CD8-positive, alpha-beta memory T cell (primary cell): ENCODE results near the gene CACNB4. TPM values are rescaled to one million over a fixed set of nuclear protein-coding genes. Genes with fewer than 3 reads are reported as not detected.

ENCODE experiments used
- CTCF ChIA-PET: fragments of 350-600 bp; sonication (Branson Sonifier 250); formaldehyde crosslinking; loops from one replicate; lab custom pipeline; 2021; ENCODE audit warnings: antibody characterized with exemption; lab: Charles Lee
- POLR2A ChIA-PET: fragments of 350-600 bp; sonication (Branson Sonifier 250); formaldehyde crosslinking; loops from one replicate; lab custom pipeline; 2021; ENCODE audit warnings: antibody characterized with exemption; lab: Charles Lee
- DNase-seq, 5 donors: peaks; one replicate each; pipeline versions ENCODE4 v3.0.0 to v3.0.0-alpha.2; 2020 to 2022; ENCODE audit warnings: mixed read lengths in 1 of 5
- H3K27ac ChIP-seq: one replicate; pipeline ENCODE4 v1.7.0; 2013; ENCODE audit warnings: low read depth, mild to moderate bottlenecking, low read length, moderate library complexity
- H3K27me3 ChIP-seq: 2 replicates; pipeline ENCODE4 v1.7.0; 2013; ENCODE audit warnings: low read length, mild to moderate bottlenecking; ENCODE audit not compliant: insufficient read depth, poor library complexity, severe bottlenecking
- H3K36me3 ChIP-seq: 2 replicates; pipeline ENCODE4 v1.7.0; 2013; ENCODE audit warnings: mild to moderate bottlenecking, low read length, moderate library complexity; ENCODE audit not compliant: insufficient read depth
- H3K4me1 ChIP-seq: 2 replicates; pipeline ENCODE4 v1.7.0; 2013; ENCODE audit warnings: mild to moderate bottlenecking, low read length, moderate library complexity; ENCODE audit not compliant: insufficient read depth
- H3K4me3 ChIP-seq: 2 replicates; pipeline ENCODE4 v1.7.0; 2013; ENCODE audit warnings: mild to moderate bottlenecking, low read length
- H3K9me3 ChIP-seq: 2 replicates; pipeline ENCODE4 v1.7.0; 2013; ENCODE audit warnings: mild to moderate bottlenecking, low read length
- H3K27ac Mint-ChIP-seq, 8 donors: one replicate each; pipeline ENCODE4 v1.8.0; 2020 to 2021; ENCODE audit warnings: mixed read lengths in 8 of 8, mild to moderate bottlenecking in 6 of 8, inconsistent platforms in 3 of 8, moderate library complexity in 3 of 8
- H3K27me3 Mint-ChIP-seq, 2 donors: one replicate each; pipeline ENCODE4 v1.8.0; 2020 to 2021; ENCODE audit warnings: mixed read lengths in 2 of 2, mild to moderate bottlenecking in 1 of 2, moderate library complexity in 1 of 2
- H3K36me3 Mint-ChIP-seq, 3 donors: one replicate each; pipeline ENCODE4 v1.8.0; 2020 to 2021; ENCODE audit warnings: mixed read lengths in 3 of 3, inconsistent platforms in 1 of 3, mild to moderate bottlenecking in 1 of 3
- H3K4me1 Mint-ChIP-seq, 3 donors: one replicate each; pipeline ENCODE4 v1.8.0; 2020 to 2021; ENCODE audit warnings: mixed read lengths in 3 of 3, inconsistent platforms in 1 of 3, mild to moderate bottlenecking in 1 of 3
- H3K4me3 Mint-ChIP-seq, 7 donors: one replicate each; pipeline ENCODE4 v1.8.0; 2020 to 2021; ENCODE audit warnings: mixed read lengths in 7 of 7, mild to moderate bottlenecking in 6 of 7, moderate library complexity in 4 of 7, inconsistent platforms in 2 of 7
- H3K9me3 Mint-ChIP-seq, 5 donors: one replicate each; pipeline ENCODE4 v1.8.0; 2020 to 2022; ENCODE audit warnings: mixed read lengths in 5 of 5, mild to moderate bottlenecking in 3 of 5, moderate library complexity in 2 of 5, inconsistent platforms in 1 of 5
- polyA plus RNA-seq: library from polyadenylated mRNA; unstranded; fragments of 300-500 nt; fragmentation: Illumina TruSeq; gene quantifications from one replicate; pipeline ENCODE4 v1.2.3, GENCODE V29; 2021
- total RNA-seq, 2 experiments: library from RNA; stranded (reverse); gene quantifications; one replicate each; pipeline ENCODE4 v1.2.3, GENCODE V29; 2021

The CACNB4 gene
- total and polyA plus RNA-seq, 3 experiments from 2014 or later: 0.18 to 0.20 TPM; not detected in 1

DNA sequence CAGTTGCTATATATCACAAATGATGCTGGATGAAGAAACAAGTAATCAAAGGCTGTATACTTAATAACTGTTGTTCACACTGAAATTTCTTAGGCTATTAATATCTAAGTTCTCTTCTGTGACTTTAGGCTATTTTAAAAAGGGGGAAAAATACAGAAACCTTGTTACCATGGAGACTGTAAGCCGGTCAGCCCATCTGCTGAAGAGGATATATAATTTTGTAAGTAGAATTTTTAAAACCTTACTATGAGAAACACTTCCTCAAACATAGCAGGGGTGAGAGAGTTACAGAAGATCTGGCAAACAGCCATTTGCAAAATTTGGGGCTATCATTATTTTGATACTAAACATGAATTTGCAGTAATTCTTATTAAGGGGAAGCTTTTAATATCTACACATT is 27.8 kb downstream of the CACNB4 start:
- CTCF ChIA-PET: no interaction called here

GRCh38 chr2:152068226-152068625 is 30.6 kb downstream of the CACNB4 start:
- POLR2A ChIA-PET: no interaction called here
- no peaks in the 10 kb centered on the region for H3K36me3 Mint-ChIP-seq

More for the DNA sequence above, 27.8 kb downstream of the CACNB4 start:
- no peaks in the 10 kb centered on the region for H3K36me3 ChIP-seq
- H3K4me1 Mint-ChIP-seq: no peaks in the 10 kb centered on the region
- POLR2A ChIA-PET: no interaction called here
- peaks cover 0 to 3% of the 10 kb centered on the region in 2 donors for H3K27me3 Mint-ChIP-seq
- H3K9me3 Mint-ChIP-seq: peaks cover 0 to under 1% (median 0%) of the 10 kb centered on the region in 5 donors
- H3K9me3 ChIP-seq: no peaks in the 10 kb centered on the region
- no peak overlapping the region for H3K4me3 Mint-ChIP-seq
- H3K27ac Mint-ChIP-seq: no peak overlapping the region
- no peaks in the 10 kb centered on the region for H3K4me1 ChIP-seq
- no peak overlapping the region for H3K27ac ChIP-seq
- no peak for DNase-seq
- H3K4me3 ChIP-seq: no peak overlapping the region
- no peaks in the 10 kb centered on the region for H3K27me3 ChIP-seq
- no peaks in the 10 kb centered on the region for H3K36me3 Mint-ChIP-seq

GRCh38 chr2:152067823-152068222 is 31.0 kb downstream of the CACNB4 start:
- Histone ChIP-seq H3K27ac (no peak overlapping the region), H3K4me1 (no peaks in the 10 kb centered on the region), H3K36me3 (no peaks in the 10 kb centered on the region), H3K27me3 (no peaks in the 10 kb centered on the region), H3K9me3 (no peaks in the 10 kb centered on the region), H3K4me3 (no peak overlapping the region)
- peaks cover 0 to 3% (median 0%) of the 10 kb centered on the region in 5 donors for H3K9me3 Mint-ChIP-seq
- POLR2A ChIA-PET: no interaction called here
- no peak for DNase-seq
- H3K36me3 Mint-ChIP-seq: no peaks in the 10 kb centered on the region
- H3K27ac Mint-ChIP-seq: no peak overlapping the region
- no peak overlapping the region for H3K4me3 Mint-ChIP-seq
- H3K27me3 Mint-ChIP-seq: peaks cover 10 to 14% of the 10 kb centered on the region in 2 donors
- no peaks in the 10 kb centered on the region for H3K4me1 Mint-ChIP-seq
- CTCF ChIA-PET: no interaction called here

More at GRCh38 chr2:152068226-152068625, 30.6 kb downstream of the CACNB4 start:
- Histone ChIP-seq H3K4me1 (no peaks in the 10 kb centered on the region), H3K36me3 (no peaks in the 10 kb centered on the region), H3K27ac (no peak overlapping the region), H3K9me3 (no peaks in the 10 kb centered on the region), H3K27me3 (no peaks in the 10 kb centered on the region), H3K4me3 (no peak overlapping the region)
- Mint-ChIP-seq H3K4me3 (no peak overlapping the region), H3K27ac (no peak overlapping the region), H3K4me1 (no peaks in the 10 kb centered on the region), H3K27me3 (peaks cover 10 to 12% of the 10 kb centered on the region in 2 donors), H3K9me3 (peaks cover 0 to 3% (median 0%) of the 10 kb centered on the region in 5 donors)
- no peak for DNase-seq
- CTCF ChIA-PET: no interaction called here

DNA sequence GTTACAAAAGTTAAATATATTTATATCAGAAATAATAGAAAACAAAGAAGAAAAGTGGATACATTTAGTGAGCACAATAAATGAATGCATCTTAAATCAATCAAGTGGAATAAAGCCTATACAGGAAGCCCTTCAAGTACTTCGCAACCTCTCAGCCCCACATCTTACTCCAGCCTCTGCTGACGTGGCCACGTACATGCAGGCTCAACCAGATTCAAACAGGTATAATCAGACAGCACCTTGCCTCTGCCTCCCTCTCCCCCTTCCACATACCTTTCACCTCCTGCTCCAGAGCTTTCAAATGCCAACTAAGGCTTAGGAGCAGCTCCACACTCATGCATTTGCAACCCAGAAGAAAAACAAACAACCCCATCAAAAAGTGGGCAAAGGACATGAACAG is 32.9 kb downstream of the CACNB4 start:
- no peaks in the 10 kb centered on the region for H3K4me1 ChIP-seq
- no peaks in the 10 kb centered on the region for H3K36me3 ChIP-seq
- ChIA-PET CTCF (no interaction called here), POLR2A (no interaction called here)
- no peak overlapping the region for H3K27ac ChIP-seq
- H3K9me3 ChIP-seq: no peaks in the 10 kb centered on the region
- H3K4me3 ChIP-seq: no peak overlapping the region
- Mint-ChIP-seq H3K27me3 (peaks cover 13 to 27% of the 10 kb centered on the region in 2 donors), H3K27ac (no peak overlapping the region), H3K4me3 (peak overlapping the region in 1 of 7 donors; percentile 2), H3K4me1 (no peaks in the 10 kb centered on the region), H3K36me3 (no peaks in the 10 kb centered on the region), H3K9me3 (peaks cover 0 to 3% (median 0%) of the 10 kb centered on the region in 5 donors)
- no peak for DNase-seq
- no peaks in the 10 kb centered on the region for H3K27me3 ChIP-seq

GRCh38 chr2:152064001-152064400 is 34.8 kb downstream of the CACNB4 start:
- Mint-ChIP-seq H3K27ac (no peak overlapping the region), H3K9me3 (peaks cover 0 to 3% (median 0%) of the 10 kb centered on the region in 5 donors), H3K27me3 (peaks cover 14 to 32% of the 10 kb centered on the region in 2 donors), H3K36me3 (no peaks in the 10 kb centered on the region), H3K4me1 (no peaks in the 10 kb centered on the region), H3K4me3 (no peak overlapping the region)
- no peak for DNase-seq
- Histone ChIP-seq H3K27me3 (no peaks in the 10 kb centered on the region), H3K27ac (no peak overlapping the region), H3K4me3 (no peak overlapping the region), H3K4me1 (no peaks in the 10 kb centered on the region), H3K9me3 (no peaks in the 10 kb centered on the region), H3K36me3 (no peaks in the 10 kb centered on the region)
- ChIA-PET POLR2A (no interaction called here), CTCF (no interaction called here)

DNA sequence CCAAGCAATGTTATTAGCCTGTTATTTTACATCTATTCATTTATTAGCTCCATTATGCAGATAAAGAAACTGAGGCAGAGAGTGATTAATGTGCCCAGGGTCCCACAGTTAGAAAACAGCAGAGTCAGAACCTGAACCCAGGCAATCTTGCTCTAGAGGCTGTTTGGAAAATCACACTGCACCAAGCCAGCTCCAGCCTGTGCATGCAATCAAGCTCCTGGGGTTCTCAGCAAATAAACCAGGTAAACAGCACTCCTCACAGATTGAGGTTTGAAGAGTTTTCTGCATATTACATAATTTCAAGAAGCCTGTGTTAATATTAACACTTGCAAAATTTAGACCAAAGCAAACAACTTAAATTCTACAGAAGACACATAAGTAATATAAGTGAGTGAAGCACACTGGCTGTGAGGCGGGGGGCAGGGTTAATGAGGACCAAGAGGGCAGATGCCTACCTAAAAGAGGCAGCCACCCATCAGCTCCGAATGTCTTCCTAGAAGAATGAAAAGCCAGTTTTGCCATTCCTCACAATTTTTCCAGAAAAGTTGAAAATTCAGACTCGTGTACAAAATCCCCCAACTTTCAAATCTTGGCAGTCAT is 35.4 kb downstream of the CACNB4 start:
- CTCF ChIA-PET: no interaction called here
- Histone ChIP-seq H3K4me3 (no peak overlapping the region), H3K9me3 (no peaks in the 10 kb centered on the region), H3K36me3 (no peaks in the 10 kb centered on the region), H3K27ac (no peak overlapping the region), H3K27me3 (no peaks in the 10 kb centered on the region), H3K4me1 (no peaks in the 10 kb centered on the region)
- DNase-seq: no peak
- no peaks in the 10 kb centered on the region for H3K4me1 Mint-ChIP-seq
- POLR2A ChIA-PET: no interaction called here
- peaks cover 15 to 32% of the 10 kb centered on the region in 2 donors for H3K27me3 Mint-ChIP-seq
- no peaks in the 10 kb centered on the region for H3K36me3 Mint-ChIP-seq
- no peak overlapping the region for H3K4me3 Mint-ChIP-seq
- no peak overlapping the region for H3K27ac Mint-ChIP-seq
- peaks cover 0 to 3% (median 0%) of the 10 kb centered on the region in 5 donors for H3K9me3 Mint-ChIP-seq

DNA sequence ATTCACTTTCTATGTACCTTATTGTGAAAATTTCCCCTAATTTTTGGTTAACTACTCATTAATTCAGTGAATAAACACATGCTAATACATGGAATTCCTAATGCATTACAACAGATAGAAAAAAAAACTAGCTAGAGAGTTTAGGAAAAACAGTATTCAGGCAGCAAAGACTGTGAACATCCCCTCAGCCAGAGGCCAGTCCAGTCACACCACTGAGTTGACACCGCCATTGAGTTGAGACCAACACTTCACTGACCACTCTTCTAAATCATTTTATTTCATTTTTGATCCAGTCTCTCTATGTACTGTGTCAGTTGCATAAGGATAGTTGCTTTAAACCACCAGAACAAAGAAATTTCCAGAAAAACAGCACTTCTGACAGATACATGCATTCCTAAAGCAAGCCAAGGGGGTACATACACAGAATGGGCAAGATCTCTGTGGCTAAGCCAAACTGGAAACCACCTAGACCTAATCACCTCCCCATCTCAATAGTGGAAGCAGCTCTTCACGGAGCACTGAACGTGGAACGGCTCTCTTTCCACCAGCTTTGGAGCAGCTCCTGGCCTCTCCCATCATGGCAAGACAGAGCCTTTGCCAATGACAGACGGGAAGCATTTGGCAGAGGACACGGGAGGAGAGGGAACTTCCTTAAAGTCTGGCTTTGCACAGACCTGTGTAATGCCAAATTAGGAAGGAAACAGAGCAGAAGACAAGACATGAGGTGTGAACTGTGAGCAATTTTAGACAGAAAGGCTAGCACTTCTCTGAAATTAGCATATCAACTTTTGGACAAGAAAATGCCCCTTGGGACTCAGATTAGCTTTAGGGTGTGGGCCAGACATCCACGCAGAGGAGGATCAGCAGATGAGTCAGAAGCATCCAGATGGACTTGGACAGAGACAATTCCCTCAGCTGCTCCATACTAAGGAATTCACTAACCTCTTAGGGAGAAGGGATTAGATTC is 36.4 kb downstream of the CACNB4 start:
- ChIA-PET POLR2A (no interaction called here), CTCF (no interaction called here)
- no peaks in the 10 kb centered on the region for H3K27me3 ChIP-seq
- H3K4me3 Mint-ChIP-seq: no peak overlapping the region
- no peaks in the 10 kb centered on the region for H3K9me3 ChIP-seq
- H3K4me1 Mint-ChIP-seq: no peaks in the 10 kb centered on the region
- no peak overlapping the region for H3K27ac Mint-ChIP-seq
- H3K27ac ChIP-seq: no peak overlapping the region
- peaks cover 19 to 32% of the 10 kb centered on the region in 2 donors for H3K27me3 Mint-ChIP-seq
- H3K9me3 Mint-ChIP-seq: peaks cover 0 to 5% (median 0%) of the 10 kb centered on the region in 5 donors
- no peaks in the 10 kb centered on the region for H3K4me1 ChIP-seq
- DNase-seq: no peak
- no peak overlapping the region for H3K4me3 ChIP-seq
- no peaks in the 10 kb centered on the region for H3K36me3 Mint-ChIP-seq
- H3K36me3 ChIP-seq: no peaks in the 10 kb centered on the region

GRCh38 chr2:152061383-152061782 is 37.5 kb downstream of the CACNB4 start:
- H3K4me1 ChIP-seq: no peaks in the 10 kb centered on the region
- no peaks in the 10 kb centered on the region for H3K27me3 ChIP-seq
- no peak overlapping the region for H3K4me3 Mint-ChIP-seq
- ChIA-PET CTCF (no interaction called here), POLR2A (no interaction called here)
- no peak overlapping the region for H3K27ac Mint-ChIP-seq
- no peaks in the 10 kb centered on the region for H3K36me3 Mint-ChIP-seq
- H3K27ac ChIP-seq: no peak overlapping the region
- H3K9me3 Mint-ChIP-seq: peaks cover 0 to 5% (median 0%) of the 10 kb centered on the region in 5 donors
- no peak overlapping the region for H3K4me3 ChIP-seq
- peaks cover 19 to 37% of the 10 kb centered on the region in 2 donors for H3K27me3 Mint-ChIP-seq
- H3K36me3 ChIP-seq: no peaks in the 10 kb centered on the region
- DNase-seq: no peak
- no peaks in the 10 kb centered on the region for H3K4me1 Mint-ChIP-seq
- H3K9me3 ChIP-seq: no peaks in the 10 kb centered on the region
